NCI-H1105 (cell line): ENCODE measurements around the gene ADAM17.

Source experiments
- DNase-seq: peaks from one replicate; lab custom pipeline; 2025; lab: John Stamatoyannopoulos, UW

Gene ADAM17

DNA sequence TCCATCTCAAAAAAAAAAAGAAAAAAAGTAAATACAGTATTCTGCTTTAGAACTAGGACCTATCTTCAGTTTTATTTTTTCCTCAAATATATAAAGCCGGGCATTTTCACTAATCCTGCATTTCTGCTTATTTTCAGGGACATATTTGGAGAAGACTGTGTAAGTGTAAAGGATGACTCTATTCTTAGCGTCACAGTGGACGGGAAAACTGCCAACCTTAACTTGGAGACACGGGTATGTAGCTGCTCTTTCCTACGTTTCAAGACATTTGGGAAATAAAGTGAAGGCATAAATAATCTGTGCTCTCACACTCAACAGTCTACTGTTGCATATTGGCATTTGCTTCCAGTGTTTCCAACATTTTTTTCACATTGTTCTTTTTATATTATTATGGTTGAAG lies 84.4 kb downstream of the ADAM17 start:
- DNase-seq: no peak

- no peak for DNase-seq
These were observed 87.9 kb downstream of the ADAM17 start for GRCh38 chr2:9467687-9468086.

- DNase-seq: no peak
These were observed 89.4 kb downstream of the ADAM17 start for GRCh38 chr2:9466147-9466683.

DNA sequence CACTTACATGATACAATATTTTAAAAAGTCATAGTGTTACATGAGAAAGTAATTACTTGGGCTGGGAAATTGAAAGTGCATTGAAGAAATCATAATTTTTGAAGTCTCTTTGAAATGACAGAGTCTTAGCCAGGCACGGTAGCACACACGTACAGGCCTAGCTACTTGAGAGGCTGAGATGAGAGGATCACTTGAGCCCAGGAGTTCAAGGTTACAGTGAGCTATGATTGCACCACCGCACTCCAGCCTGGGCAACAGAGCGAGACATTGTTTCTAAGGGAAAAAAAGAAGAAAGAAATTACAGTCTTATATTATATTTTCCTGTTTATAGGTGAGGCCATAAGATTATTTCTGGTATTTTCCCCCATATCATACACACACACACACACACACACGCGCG lies 90.5 kb downstream of the ADAM17 start:
- no peak for DNase-seq

DNA sequence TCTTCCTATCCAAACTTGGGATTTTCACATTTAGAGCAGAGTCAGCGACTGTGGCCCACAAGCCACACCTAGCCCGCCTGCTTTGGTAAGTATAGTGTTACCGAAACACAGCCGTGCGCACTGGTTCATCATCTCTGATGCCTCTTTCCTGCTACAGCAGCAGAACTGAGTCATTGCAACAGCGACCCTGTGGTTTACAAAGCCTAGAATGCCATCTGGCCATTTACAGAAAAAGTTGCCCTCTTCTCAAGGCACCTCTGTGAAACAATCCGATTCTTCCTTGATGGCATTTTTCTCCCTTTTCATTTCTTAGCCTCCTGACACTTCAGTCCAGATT lies 92.0 kb downstream of the ADAM17 start:
- no peak for DNase-seq

DNA sequence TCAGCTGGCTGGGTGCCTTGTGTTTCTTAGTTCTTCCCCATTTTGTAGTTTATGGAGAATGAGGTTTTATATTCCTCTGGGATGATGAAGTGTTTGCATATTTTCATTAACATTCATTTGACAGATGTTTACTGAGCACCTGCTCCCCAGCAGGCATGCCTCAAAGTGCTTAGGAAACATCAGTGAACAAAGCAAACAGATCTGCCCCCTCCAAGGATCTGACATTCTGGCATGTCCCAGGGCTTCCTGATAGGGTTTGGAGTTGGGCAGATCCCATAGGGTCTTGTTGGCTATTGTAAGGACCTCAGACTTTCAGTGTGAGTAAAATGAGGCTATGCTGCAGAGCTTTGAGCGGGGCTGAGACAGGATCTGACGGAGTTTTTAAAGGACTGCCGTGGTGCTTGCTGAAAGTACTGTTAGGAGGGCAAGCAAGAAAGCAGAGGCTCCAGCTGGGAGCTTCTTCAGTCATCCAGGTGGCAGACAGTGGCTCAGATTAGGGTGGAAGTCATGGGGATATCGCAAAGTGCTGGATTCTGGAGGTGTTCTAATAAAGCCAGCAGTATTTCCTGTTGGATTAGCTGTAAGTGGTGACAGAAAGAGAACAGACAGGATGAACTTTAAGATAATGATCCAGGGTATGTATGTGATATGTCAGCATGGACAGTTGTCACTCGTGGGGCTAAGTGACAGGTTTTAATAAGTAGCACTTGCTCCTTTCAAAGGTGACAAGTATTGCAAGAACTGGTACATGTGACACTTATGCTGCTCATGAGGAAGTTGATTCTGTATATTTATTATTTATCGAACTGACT lies 92.5 kb downstream of the ADAM17 start:
- peak; percentile 27 for DNase-seq

GRCh38 chr2:9462313-9462712 lies 93.3 kb downstream of the ADAM17 start:
- no peak for DNase-seq

GRCh38 chr2:9461079-9461478 lies 94.6 kb downstream of the ADAM17 start:
- DNase-seq: no peak

DNA sequence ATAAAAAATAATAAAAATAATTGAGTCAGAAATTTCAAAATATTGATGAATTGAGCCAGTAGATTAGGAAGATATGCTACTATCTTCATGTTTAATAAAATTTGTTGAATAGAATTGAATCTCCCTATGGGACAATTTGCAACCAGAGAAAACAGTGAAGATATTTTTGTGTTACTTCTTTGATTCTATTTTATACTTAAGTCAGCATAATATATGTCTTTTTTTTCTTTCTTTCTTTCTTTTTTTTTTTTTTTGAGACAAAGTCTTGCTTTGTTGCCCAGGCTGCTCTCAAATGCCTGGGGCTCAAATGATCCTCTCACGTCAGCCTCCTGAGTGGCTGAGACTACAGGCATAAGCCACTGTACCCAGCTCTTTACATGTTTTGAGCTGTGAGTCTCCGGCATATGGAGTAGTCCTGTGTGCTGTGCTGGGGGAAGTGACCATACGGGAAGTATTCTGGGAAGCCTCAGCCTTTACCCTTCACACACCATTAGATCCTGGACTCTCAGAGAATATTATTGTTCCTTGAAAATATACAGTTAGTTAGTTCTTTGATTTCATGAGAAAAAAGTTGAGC lies 95.1 kb downstream of the ADAM17 start:
- no peak for DNase-seq

DNA sequence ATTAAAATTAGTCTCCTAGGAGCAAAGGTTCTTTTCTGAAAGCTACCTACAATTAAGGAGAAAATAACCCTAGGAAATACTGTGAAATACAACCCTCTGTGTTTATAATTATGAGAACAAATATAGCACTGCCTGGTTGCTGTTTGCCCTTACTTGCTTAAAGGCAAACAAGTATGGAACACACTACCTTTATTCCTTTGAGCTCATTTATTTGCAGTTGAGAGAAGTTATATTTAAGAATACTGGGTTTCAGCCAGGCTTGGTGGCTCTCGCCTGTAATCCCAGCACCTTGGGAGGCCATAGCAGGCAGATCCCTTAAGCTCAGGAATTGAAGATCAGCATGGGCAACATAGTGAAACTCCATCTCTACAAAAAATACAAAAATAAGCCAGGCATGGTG lies 104.4 kb downstream of the ADAM17 start:
- no peak for DNase-seq

DNA sequence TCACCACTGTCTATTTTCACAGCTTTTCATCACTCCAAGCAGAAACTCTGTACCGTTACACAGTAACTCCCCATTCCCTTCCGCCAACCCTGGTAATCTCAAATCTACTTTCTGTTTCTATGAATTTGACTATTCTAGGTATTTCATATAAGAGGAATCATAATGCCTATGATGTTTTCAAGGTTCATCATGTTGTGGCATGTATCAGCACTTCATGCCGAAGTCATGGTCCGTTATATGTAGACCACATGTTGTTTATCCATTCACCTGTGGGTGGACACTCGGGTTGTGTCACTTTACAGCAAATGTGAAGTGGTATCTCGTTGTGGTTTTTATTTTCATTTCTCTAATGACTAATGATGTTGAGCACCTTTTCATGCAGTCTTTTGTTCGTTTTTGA lies 110.5 kb downstream of the ADAM17 start:
- DNase-seq: no peak

GRCh38 chr2:9443526-9443925 lies 112.1 kb downstream of the ADAM17 start:
- DNase-seq: no peak

DNA sequence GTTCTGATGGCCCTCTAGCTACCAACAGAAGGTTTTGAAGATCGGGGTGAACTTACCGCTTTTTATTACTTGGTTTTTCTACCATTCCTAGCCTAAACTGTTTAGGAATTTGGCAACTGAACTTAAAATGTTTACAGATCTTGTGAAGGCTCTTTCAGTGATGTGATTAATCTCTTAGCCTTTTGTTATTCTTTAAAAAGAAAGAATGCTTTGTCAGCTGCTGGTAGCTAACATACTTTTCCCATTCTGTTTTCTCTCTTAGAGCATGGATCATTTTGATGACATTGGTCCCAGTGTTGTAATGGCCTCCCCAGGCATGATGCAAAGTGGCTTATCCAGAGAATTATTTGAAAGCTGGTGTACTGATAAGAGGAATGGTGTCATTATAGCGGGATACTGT lies 114.1 kb downstream of the ADAM17 start:
- DNase-seq: no peak

- no peak for DNase-seq
These were observed 115.4 kb downstream of the ADAM17 start for GRCh38 chr2:9440058-9440727.

GRCh38 chr2:9439536-9439935 lies 116.1 kb downstream of the ADAM17 start:
- DNase-seq: no peak
